ENCODE data around the gene ABL1. TPM values are rescaled to one million over a fixed set of nuclear protein-coding genes. Genes with fewer than 3 reads are reported as not detected.

Gene ABL1
- total and polyA plus RNA-seq, 2 of the 13 experiments (the other 11 are each of a cell fraction or from before 2014, with no cell fraction given), result 10.8 to 20.4 TPM

- H3K4me3 ChIP-seq (replicated peaks in 1 of 3; ENCODE audit: insufficient read depth in 1 of 3, low read depth in 2 of 3, low read length in 3 of 3), result no peak overlapping the region
- no peaks in the 10 kb centered on the region for H3K9me3 ChIP-seq (ENCODE audit: low read length)
- H2AFZ ChIP-seq (ENCODE audit: low read length), result no peak overlapping the region
- ChIA-PET POLR2A (no interaction called here), CTCF (ENCODE audit: low intra/inter-chr PET ratio, low total read pairs) (no interaction called here)
- WGBS (ENCODE audit: low lambda C conversion rate), result 96% methylated on average over 6 of the region's 6 CpGs
- ATAC-seq (no peak), DNase-seq (ENCODE audit: low spot score) (no peak), FAIRE-seq (no peak)
- TF ChIP-seq ZNF691 (CRISPR knock-in tag; IDR thresholded peaks at IDR 0.05; ENCODE audit: borderline replicate concordance, low read depth) (no peak), U2AF1 (optimal IDR thresholded peaks at IDR 0.05; ENCODE audit: low read depth, low read length) (no peak), CCDC6 (CRISPR knock-in tag; IDR thresholded peaks at IDR 0.05) (no peak), PBX3 (CRISPR knock-in tag; IDR thresholded peaks at IDR 0.05; ENCODE audit: borderline replicate concordance) (no peak), ZNF703 (CRISPR knock-in tag; IDR thresholded peaks at IDR 0.05; ENCODE audit: borderline replicate concordance) (no peak), FOXK1 (CRISPR knock-in tag; IDR thresholded peaks at IDR 0.05; ENCODE audit: borderline replicate concordance, low read depth) (no peak), ZNF160 (CRISPR knock-in tag; IDR thresholded peaks at IDR 0.05) (no peak), REPIN1 (CRISPR knock-in tag; IDR thresholded peaks at IDR 0.05; ENCODE audit: borderline replicate concordance, low read depth) (no peak), RNF2 (conservative IDR thresholded peaks at IDR 0.05; ENCODE audit: low read depth) (no peak), ELF4 (CRISPR knock-in tag; IDR thresholded peaks at IDR 0.05; ENCODE audit: borderline replicate concordance) (no peak)
- no TSS peak for BruUV-seq (replicated peaks)
- H4K20me1 ChIP-seq (ENCODE audit: insufficient read depth, low read length), result peaks cover 4% of the 10 kb centered on the region; the same call in 1 of the 2 replicates
- H3K79me2 ChIP-seq (ENCODE audit: insufficient read depth, low read length), result no peaks in the 10 kb centered on the region
- intact Hi-C loops (cut with micrococcal nuclease; ENCODE audit: unreplicated experiment), result loop anchor here (5.0 kb wide), 1 partner anchor 274 kb away; no protein-coding TSS in a partner anchor
- H3K36me3 ChIP-seq (replicated peaks in 1 of 2; ENCODE audit: control insufficient read depth in 1 of 2, insufficient read depth in 2 of 2, low read length in 2 of 2), result peaks cover 26 to 82% of the 10 kb centered on the region in 2 experiments
- H3K4me2 ChIP-seq (ENCODE audit: low read depth, low read length), result no peak overlapping the region
- H3K27me3 ChIP-seq (ENCODE audit: control insufficient read depth in 1 of 2, insufficient read depth in 2 of 2, low read length in 2 of 2), result no peaks in the 10 kb centered on the region
- no peak overlapping the region for H3K9ac ChIP-seq (ENCODE audit: insufficient read depth, low read depth, low read length)
- H3K4me1 ChIP-seq (ENCODE audit: insufficient read depth, low read length), result peaks cover 4% of the 10 kb centered on the region
- in situ Hi-C loops (cut with HindIII; ENCODE audit: extremely low pct_ligation_motif_present, low pct_unique_long_range_greater_than_20kb), result no loop called here
- H3K27ac ChIP-seq (ENCODE audit: extremely low read length, insufficient read depth, low read length), result no peak overlapping the region
These were observed 43.2 kb downstream of the ABL1 start for GRCh38 chr9:130878295-130878694.

Data from HepG2 (cell line).